ENCODE results near the gene KLK14.

DNA sequence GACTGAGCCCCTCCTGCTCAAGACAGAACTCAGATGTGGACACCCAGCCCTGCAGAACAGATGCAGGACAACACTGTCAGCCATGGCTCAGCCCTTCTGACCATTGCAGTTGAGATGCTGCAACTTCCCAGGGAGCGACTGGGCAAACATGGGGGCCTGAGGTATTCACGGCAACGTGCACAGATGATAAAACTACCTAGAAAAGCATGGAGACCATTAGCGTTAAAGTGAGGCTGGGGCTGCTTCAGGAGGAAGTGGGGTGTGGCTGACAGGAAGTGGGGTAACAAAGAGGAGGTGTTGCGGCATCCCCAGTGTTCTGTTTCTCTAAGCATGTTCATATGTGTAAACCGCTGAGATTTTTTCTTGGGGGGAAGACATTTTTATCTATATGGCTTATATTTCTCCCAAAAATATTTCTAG, 40.7 kb upstream of the KLK14 start:
- TF ChIP-seq POLR2A (IDR thresholded peaks at IDR 0.05) = no peak
- TF ChIP-seq, protein P1, sequence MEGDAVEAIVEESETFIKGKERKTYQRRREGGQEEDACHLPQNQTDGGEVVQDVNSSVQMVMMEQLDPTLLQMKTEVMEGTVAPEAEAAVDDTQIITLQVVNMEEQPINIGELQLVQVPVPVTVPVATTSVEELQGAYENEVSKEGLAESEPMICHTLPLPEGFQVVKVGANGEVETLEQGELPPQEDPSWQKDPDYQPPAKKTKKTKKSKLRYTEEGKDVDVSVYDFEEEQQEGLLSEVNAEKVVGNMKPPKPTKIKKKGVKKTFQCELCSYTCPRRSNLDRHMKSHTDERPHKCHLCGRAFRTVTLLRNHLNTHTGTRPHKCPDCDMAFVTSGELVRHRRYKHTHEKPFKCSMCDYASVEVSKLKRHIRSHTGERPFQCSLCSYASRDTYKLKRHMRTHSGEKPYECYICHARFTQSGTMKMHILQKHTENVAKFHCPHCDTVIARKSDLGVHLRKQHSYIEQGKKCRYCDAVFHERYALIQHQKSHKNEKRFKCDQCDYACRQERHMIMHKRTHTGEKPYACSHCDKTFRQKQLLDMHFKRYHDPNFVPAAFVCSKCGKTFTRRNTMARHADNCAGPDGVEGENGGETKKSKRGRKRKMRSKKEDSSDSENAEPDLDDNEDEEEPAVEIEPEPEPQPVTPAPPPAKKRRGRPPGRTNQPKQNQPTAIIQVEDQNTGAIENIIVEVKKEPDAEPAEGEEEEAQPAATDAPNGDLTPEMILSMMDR (IDR thresholded peaks at IDR 0.05) = no peak

Measured in Peyer's patch (tissue), 4 donors.